ENCODE measurements around the gene PAN2.

GRCh38 chr12:56282030-56282429 is 51.8 kb downstream of the PAN2 start:
- TF ChIP-seq POLR2AphosphoS5 (IDR thresholded peaks at IDR 0.05) (no peak), POLR2A (IDR thresholded peaks at IDR 0.05) (no peak), CTCF (IDR thresholded peaks at IDR 0.05) (no peak)
